ENCODE measurements around the gene CCDC102B. TPM values are rescaled to one million over a fixed set of nuclear protein-coding genes. Genes with fewer than 3 reads are reported as not detected.

Gene CCDC102B
- total RNA-seq, 1 experiment from 2014 or later: 3.1 TPM

- TF ChIP-seq, protein P1, sequence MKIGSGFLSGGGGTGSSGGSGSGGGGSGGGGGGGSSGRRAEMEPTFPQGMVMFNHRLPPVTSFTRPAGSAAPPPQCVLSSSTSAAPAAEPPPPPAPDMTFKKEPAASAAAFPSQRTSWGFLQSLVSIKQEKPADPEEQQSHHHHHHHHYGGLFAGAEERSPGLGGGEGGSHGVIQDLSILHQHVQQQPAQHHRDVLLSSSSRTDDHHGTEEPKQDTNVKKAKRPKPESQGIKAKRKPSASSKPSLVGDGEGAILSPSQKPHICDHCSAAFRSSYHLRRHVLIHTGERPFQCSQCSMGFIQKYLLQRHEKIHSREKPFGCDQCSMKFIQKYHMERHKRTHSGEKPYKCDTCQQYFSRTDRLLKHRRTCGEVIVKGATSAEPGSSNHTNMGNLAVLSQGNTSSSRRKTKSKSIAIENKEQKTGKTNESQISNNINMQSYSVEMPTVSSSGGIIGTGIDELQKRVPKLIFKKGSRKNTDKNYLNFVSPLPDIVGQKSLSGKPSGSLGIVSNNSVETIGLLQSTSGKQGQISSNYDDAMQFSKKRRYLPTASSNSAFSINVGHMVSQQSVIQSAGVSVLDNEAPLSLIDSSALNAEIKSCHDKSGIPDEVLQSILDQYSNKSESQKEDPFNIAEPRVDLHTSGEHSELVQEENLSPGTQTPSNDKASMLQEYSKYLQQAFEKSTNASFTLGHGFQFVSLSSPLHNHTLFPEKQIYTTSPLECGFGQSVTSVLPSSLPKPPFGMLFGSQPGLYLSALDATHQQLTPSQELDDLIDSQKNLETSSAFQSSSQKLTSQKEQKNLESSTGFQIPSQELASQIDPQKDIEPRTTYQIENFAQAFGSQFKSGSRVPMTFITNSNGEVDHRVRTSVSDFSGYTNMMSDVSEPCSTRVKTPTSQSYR (CRISPR knock-in tag; IDR thresholded peaks at IDR 0.05): no peak
- TF ChIP-seq, protein P2, sequence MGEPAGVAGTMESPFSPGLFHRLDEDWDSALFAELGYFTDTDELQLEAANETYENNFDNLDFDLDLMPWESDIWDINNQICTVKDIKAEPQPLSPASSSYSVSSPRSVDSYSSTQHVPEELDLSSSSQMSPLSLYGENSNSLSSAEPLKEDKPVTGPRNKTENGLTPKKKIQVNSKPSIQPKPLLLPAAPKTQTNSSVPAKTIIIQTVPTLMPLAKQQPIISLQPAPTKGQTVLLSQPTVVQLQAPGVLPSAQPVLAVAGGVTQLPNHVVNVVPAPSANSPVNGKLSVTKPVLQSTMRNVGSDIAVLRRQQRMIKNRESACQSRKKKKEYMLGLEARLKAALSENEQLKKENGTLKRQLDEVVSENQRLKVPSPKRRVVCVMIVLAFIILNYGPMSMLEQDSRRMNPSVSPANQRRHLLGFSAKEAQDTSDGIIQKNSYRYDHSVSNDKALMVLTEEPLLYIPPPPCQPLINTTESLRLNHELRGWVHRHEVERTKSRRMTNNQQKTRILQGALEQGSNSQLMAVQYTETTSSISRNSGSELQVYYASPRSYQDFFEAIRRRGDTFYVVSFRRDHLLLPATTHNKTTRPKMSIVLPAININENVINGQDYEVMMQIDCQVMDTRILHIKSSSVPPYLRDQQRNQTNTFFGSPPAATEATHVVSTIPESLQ (CRISPR knock-in tag; IDR thresholded peaks at IDR 0.05): no peak
Measured at GRCh38 chr18:68842951-68843350, 45.1 kb downstream of the CCDC102B start (continued).

DNA sequence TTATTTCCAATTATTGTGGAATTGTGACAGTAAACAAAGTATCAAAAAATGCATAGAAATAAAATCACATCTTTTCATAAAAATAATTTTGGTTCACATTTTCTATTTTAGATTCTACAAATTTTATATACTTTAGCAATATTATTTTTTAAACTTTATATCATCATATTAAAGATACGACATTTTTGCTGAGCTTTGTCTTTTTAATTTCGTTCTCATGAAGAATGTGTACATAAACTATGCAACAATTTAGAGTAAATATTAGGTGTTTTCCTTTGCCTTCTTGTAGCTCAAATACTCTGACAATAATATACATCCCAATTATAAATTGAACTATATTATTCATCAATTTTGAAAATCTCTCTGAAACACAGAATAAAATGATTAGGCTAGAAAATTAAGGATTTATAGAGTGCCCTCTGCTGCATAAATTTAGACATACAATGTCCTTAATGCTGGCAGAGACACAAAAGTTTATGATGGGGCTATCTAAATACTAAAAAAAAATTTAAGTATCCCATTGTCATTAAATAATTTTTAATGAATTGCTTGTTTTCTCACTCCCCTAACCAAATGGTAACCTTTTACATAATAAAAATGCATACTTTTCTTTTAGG lies 45.7 kb downstream of the CCDC102B start:
- Mint-ChIP-seq H3K4me3 (no peak overlapping the region), H3K27ac (no peak overlapping the region), H3K4me1 (peaks cover 11% of the 10 kb centered on the region), H3K27me3 (ENCODE audit: low read depth) (no peaks in the 10 kb centered on the region), H3K36me3 (no peaks in the 10 kb centered on the region), H3K9me3 (no peaks in the 10 kb centered on the region)
- ATAC-seq (no peak), DNase-seq (ENCODE audit: low spot score) (no peak)
- POLR2A ChIA-PET: no interaction called here
- TF ChIP-seq ZNF512 (CRISPR knock-in tag; IDR thresholded peaks at IDR 0.05; ENCODE audit: borderline replicate concordance): no peak
- TF ChIP-seq, protein P3, sequence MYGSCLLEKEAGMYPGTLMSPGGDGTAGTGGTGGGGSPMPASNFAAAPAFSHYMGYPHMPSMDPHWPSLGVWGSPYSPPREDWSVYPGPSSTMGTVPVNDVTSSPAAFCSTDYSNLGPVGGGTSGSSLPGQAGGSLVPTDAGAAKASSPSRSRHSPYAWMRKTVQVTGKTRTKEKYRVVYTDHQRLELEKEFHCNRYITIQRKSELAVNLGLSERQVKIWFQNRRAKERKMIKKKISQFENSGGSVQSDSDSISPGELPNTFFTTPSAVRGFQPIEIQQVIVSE (CRISPR knock-in tag; IDR thresholded peaks at IDR 0.05; ENCODE audit: borderline replicate concordance): no peak
- TF ChIP-seq ATF3 (CRISPR knock-in tag; conservative IDR thresholded peaks at IDR 0.05): no peak
- TF ChIP-seq RELA (CRISPR knock-in tag; IDR thresholded peaks at IDR 0.05; ENCODE audit: borderline replicate concordance): no peak
- TF ChIP-seq, protein P4, sequence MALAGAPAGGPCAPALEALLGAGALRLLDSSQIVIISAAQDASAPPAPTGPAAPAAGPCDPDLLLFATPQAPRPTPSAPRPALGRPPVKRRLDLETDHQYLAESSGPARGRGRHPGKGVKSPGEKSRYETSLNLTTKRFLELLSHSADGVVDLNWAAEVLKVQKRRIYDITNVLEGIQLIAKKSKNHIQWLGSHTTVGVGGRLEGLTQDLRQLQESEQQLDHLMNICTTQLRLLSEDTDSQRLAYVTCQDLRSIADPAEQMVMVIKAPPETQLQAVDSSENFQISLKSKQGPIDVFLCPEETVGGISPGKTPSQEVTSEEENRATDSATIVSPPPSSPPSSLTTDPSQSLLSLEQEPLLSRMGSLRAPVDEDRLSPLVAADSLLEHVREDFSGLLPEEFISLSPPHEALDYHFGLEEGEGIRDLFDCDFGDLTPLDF (CRISPR knock-in tag; IDR thresholded peaks at IDR 0.05): no peak
- TF ChIP-seq NFYB (CRISPR knock-in tag; conservative IDR thresholded peaks at IDR 0.05; ENCODE audit: low read depth): no peak
- CTCF ChIA-PET: no interaction called here

DNA sequence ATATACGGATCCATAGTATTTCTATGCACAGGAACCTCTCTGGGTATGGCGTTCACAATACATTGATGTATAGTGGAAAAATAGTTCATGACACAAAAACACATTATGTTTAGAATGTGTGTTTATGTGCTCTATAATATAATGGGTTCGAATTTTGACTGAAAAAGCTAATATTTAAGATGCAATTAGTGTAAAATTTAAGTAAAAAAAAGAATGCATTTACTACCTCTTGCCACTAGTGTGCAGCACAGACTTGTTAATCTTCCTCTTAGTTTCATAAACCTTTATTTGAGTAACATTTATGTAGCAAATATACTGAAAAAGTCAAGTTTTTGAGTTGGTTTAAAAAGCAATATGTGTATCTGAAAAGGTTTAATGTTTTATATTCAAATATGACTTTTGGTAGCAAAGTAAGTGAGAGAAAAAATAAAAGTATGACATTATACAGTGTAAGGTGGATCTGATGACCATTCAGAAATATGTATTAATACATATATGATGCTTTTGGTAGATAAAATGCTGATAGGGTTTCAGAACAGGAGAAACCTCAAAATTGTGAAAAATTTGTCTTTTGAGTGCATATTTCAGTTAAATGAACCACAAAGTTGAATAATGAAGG lies 49.4 kb downstream of the CCDC102B start:
- ATAC-seq: no peak
- no peaks in the 10 kb centered on the region for H3K36me3 Mint-ChIP-seq

More for the DNA sequence above, 49.4 kb downstream of the CCDC102B start:
- Mint-ChIP-seq H3K27ac (no peak overlapping the region), H3K9me3 (no peaks in the 10 kb centered on the region), H3K4me3 (no peak overlapping the region), H3K4me1 (no peaks in the 10 kb centered on the region), H3K27me3 (ENCODE audit: low read depth) (no peaks in the 10 kb centered on the region)
- no peak for TF ChIP-seq ETV6 (CRISPR knock-in tag; IDR thresholded peaks at IDR 0.05)
- TF ChIP-seq KAT7 (CRISPR knock-in tag; IDR thresholded peaks at IDR 0.05; ENCODE audit: borderline replicate concordance): no peak
- TF ChIP-seq, protein P5, sequence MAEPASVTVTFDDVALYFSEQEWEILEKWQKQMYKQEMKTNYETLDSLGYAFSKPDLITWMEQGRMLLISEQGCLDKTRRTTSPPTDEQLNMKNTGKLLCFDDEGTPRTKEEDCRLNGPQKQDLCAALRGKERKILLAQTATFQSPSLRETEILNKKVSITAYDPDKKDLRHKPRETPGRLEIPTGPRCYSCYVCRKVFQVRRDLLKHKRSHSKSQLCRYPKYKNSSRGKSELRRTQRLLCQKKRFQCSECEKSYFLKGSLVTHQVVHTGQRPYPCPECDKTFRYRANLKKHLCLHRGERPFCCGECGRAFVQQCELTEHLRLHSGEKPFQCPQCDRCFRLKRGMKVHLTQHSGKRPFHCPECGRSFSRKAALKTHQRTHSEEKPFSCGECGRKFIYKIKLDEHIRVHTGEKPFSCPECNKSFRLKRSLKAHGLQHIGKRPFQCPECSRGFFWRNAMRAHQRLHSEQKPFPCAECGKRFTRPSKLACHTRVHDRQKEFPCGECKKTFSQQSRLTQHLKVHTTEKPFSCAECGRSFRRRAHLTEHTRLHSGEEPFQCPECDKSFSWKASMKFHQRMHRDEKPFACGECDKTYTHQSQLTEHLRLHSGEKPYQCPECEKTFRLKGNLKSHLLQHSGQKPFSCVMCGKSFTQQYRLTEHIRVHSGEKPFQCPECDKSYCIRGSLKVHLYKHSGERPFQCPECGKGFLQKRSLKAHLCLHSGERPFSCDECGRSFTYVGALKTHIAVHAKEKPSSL (CRISPR knock-in tag; conservative IDR thresholded peaks at IDR 0.05): no peak
- TF ChIP-seq, protein P6, sequence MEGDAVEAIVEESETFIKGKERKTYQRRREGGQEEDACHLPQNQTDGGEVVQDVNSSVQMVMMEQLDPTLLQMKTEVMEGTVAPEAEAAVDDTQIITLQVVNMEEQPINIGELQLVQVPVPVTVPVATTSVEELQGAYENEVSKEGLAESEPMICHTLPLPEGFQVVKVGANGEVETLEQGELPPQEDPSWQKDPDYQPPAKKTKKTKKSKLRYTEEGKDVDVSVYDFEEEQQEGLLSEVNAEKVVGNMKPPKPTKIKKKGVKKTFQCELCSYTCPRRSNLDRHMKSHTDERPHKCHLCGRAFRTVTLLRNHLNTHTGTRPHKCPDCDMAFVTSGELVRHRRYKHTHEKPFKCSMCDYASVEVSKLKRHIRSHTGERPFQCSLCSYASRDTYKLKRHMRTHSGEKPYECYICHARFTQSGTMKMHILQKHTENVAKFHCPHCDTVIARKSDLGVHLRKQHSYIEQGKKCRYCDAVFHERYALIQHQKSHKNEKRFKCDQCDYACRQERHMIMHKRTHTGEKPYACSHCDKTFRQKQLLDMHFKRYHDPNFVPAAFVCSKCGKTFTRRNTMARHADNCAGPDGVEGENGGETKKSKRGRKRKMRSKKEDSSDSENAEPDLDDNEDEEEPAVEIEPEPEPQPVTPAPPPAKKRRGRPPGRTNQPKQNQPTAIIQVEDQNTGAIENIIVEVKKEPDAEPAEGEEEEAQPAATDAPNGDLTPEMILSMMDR (IDR thresholded peaks at IDR 0.05): peak; percentile 52
- no peak for TF ChIP-seq ZNF416 (CRISPR knock-in tag; IDR thresholded peaks at IDR 0.05)
- ChIA-PET POLR2A (no interaction called here), CTCF (interaction anchor here (0.8 kb wide), 1 partner anchor 436 kb away, joined by 3 read pairs; no protein-coding TSS in a partner anchor)
- no peak for DNase-seq (ENCODE audit: low spot score)

Measured in WTC11 (cell line).